Measurements from ENCODE around the gene MKLN1. TPM values are rescaled to one million over a fixed set of nuclear protein-coding genes. Genes with fewer than 3 reads are reported as not detected.

Gene MKLN1
- total RNA-seq, 1 experiment from 2014 or later: 34.3 TPM

GRCh38 chr7:131482800-131483199 is 155.1 kb downstream of the MKLN1 start:
- Histone ChIP-seq H4K5ac (ENCODE audit: insufficient read length, low read depth, low read length) (no peak overlapping the region), H4K8ac (replicated peaks; ENCODE audit: insufficient read length, low read depth, low read length) (no peak overlapping the region), H3K18ac (ENCODE audit: insufficient read length, low read depth, low read length) (no peak overlapping the region), H3K23me2 (ENCODE audit: insufficient read length, low read depth, low read length, poor library complexity, severe bottlenecking) (no peaks in the 10 kb centered on the region), H4K20me1 (ENCODE audit: control insufficient read depth, insufficient read depth, insufficient read length) (no peaks in the 10 kb centered on the region), H3K14ac (ENCODE audit: insufficient read depth, low read length) (no peak overlapping the region), H2BK15ac (ENCODE audit: low read depth, low read length) (no peak overlapping the region), H3K56ac (ENCODE audit: insufficient read length, low read depth, low read length) (no peak overlapping the region), H3K27ac (ENCODE audit: insufficient read length, low read depth, low read length) (no peak overlapping the region), H3K4ac (ENCODE audit: low read depth, low read length) (no peak overlapping the region), H3K23ac (ENCODE audit: insufficient read length, low read depth, low read length) (no peak overlapping the region), H2BK20ac (ENCODE audit: low read depth, low read length, poor library complexity, severe bottlenecking) (no peak overlapping the region), H3K79me1 (ENCODE audit: insufficient read depth, low read depth, low read length, poor library complexity, severe bottlenecking) (no peaks in the 10 kb centered on the region), H2BK12ac (ENCODE audit: insufficient read length, low read depth, low read length) (no peak overlapping the region), H4K91ac (ENCODE audit: insufficient read length, low read depth, low read length) (no peak overlapping the region), H2BK5ac (ENCODE audit: insufficient read length, low read length) (no peak overlapping the region), H2AK5ac (ENCODE audit: insufficient read length, low read length) (no peak overlapping the region), H2AFZ (ENCODE audit: low read length) (no peak overlapping the region), H2BK120ac (ENCODE audit: low read depth, low read length, poor library complexity, severe bottlenecking) (no peak overlapping the region), H3K9ac (ENCODE audit: extremely low read depth, insufficient read length, low read length) (no peak overlapping the region), H3K27me3 (ENCODE audit: insufficient read depth, low read length) (no peaks in the 10 kb centered on the region), H3T11ph (ENCODE audit: low read length) (no peak overlapping the region), H3K4me1 (ENCODE audit: insufficient read depth, low read length) (no peaks in the 10 kb centered on the region), H3K9me3 (ENCODE audit: control insufficient read depth, low read depth, low read length) (no peaks in the 10 kb centered on the region), H3K4me2 (ENCODE audit: insufficient read depth, insufficient read length, low read length) (no peak overlapping the region), H3K79me2 (ENCODE audit: insufficient read depth, low read length) (no peaks in the 10 kb centered on the region)
- no peak for TF ChIP-seq CTCF (conservative IDR thresholded peaks at IDR 0.05)
- no CpG with 5 or more reads among the region's 2 CpGs for WGBS (ENCODE audit: extremely low coverage, insufficient read length, low lambda C conversion rate)
- no peak overlapping the region for H3K4me3 Mint-ChIP-seq
- no peak overlapping the region for H3K27ac Mint-ChIP-seq
- no peak for DNase-seq
- H3K36me3 Mint-ChIP-seq (ENCODE audit: insufficient read depth in 1 of 3, low read depth in 3 of 3): peaks cover 0 to 5% (median 2%) of the 10 kb centered on the region in 3 experiments; a peak in 3 of 7 replicates
- H3K9me3 Mint-ChIP-seq: no peaks in the 10 kb centered on the region
- no peaks in the 10 kb centered on the region for H3K27me3 Mint-ChIP-seq (ENCODE audit: low read depth)
- H3K4me1 Mint-ChIP-seq: no peaks in the 10 kb centered on the region
